GM18526 (cell line): ENCODE measurements around the gene SSUH2.

ENCODE experiments used
- POLR2A ChIP-seq: IDR thresholded peaks from 3 replicates; pipeline ENCODE4 v1.6.1; 2011; ENCODE audit not compliant: insufficient read length; ENCODE audit errors: extremely low read depth

SSUH2 gene

DNA sequence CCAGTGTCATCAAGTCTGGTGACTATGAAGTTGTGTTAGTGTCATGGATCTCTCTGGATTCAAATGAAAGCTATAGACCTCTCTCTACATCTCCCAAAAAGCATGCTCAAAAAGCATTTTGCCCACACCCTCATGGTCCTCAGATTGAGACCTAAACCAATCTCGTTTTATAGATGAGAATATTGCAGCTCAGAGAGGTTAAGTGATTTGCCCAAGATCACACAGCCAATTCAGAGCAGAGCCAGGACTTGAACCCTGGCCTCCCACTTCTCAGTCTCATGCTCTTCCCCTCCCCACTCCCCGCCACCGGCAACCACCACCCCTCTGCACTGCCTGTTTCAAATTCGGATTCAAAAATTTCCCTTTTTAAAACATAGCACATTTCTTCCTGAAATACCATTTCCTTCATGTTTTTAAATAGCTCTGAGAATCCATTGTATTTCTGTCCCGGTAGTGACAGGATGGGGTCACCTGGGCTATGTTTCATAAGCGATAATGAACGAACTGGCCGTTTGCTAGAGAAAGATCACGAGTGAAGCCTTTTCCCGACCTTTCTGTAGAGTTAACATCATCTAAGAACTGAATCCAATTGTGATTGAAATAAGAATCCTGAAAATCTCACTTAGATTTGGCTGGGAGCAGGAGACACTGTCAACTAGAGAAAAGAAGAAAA, 769 bp downstream of the SSUH2 start:
- TF ChIP-seq POLR2A = no peak

DNA sequence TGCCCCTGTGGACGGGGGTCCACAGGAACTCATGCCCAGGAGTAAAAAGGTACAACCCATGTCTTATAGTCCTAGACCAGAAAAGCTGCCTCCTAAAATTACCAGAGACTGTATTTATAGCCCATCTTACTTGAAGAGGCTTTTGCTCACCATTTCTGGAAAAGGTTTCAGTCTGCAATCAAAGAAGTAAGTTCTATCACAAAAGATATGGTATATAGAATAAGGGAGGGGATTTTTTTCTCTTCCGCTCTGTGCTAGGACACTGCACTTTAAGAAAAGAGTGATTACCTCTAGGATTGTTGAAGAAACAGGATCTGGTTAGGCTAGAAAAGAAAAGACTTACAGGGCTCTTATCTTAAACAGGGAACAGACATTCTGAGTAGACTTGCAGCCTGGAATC, 2.6 kb downstream of the SSUH2 start:
- no peak for TF ChIP-seq POLR2A

DNA sequence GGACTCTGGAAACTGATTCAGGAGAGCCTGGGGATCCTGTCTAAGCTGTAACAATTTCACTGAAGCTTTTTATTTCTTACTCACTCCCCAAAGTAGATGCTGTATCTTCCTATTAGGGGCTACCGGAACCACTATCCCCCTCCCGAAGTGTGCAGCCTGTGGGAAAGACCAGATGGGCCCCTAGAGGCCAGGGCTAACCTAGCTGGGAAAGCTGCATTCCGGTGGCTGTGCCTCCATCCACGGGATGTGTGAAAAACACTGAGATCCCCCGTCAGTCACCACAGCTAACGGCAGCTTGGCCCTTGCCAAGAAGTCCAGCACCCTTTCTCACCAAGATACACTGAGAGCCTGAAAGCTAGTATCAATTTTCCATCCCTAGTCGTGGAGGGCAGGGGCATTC, 3.1 kb downstream of the SSUH2 start:
- TF ChIP-seq POLR2A = no peak

DNA sequence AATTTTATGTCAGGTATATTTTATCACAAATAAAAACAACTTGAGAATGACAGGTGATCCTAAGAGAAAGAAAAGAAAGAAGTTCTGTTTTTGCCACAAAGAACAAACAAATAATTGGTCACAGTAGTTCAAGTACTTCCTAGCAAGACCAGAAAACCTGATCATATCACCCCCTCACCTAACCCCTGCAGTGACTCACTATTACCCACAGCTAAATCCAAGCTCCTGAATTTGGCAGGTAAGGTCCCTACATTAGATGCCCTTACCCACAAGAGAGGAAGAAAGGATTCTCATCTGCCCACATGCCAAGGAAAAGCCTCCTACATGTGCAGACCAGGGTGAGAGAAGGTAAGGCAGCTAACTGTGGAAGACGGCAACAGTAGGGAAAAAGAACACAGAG, 4.4 kb downstream of the SSUH2 start:
- TF ChIP-seq POLR2A = no peak

DNA sequence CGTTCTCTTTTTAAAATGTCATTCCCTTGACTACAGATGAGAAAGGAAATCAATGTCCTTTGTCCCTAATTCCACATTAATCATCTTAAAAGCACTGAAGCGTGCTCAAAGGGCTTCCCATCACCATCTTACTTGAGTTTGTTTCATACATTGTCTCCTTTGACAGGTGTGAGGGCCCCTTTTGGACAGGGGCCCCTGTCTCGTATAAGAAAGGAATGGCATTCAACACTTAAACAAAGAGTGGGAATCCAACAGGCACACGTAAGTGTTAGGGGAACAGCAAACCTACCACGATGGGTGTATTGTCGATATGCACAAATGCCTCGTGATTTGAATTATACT, 5.0 kb downstream of the SSUH2 start:
- no peak for TF ChIP-seq POLR2A

DNA sequence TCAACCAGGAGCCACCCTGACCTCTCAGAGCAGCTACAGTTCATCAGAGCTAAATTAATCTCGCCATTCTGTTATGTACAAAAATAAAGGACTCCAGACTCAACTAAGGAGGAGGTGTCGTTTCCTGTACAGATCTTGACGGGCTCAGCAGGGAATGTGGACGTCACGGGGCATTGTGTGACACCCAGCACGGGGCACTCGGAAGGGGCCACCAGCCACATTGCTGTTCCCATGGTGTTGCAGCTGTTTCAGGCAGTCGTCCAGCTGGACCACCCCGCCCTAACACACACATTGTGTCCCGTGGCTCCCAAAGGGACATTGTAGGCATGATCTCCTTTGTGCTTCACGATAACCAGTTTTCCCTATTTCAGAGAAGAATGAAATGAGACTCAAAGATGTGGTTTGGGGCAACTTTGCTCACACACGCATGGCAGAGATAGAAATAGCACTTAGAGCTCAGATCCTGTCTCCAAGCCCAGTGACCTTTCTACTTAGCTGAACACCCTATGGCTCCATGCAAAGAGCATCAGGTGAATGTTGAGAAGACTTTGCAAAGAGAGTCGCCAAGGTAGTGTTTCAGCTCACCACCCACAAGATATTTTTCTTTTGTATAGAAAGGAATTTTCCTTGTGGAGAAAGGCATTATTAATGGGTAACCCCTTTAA, 5.5 kb downstream of the SSUH2 start:
- TF ChIP-seq POLR2A = no peak

DNA sequence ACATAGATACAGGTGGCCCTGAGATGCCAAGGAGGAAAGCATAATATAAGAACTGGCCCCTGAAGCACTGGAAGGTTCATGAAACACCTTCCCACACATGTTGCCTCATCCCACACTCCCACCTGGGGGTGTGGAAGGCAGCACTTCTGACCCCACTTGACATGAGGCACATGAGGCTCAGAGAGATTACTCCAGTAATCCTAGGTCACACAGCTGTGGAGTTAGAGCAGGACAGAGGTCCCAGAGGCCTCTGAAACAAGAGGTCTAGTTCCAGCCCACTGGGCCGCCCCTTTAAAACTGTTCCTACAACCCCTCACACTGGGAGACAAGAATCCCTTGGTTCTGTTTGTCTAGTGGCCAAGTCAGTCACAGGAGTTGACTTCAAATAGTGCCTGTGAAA, 7.2 kb downstream of the SSUH2 start:
- TF ChIP-seq POLR2A = no peak

DNA sequence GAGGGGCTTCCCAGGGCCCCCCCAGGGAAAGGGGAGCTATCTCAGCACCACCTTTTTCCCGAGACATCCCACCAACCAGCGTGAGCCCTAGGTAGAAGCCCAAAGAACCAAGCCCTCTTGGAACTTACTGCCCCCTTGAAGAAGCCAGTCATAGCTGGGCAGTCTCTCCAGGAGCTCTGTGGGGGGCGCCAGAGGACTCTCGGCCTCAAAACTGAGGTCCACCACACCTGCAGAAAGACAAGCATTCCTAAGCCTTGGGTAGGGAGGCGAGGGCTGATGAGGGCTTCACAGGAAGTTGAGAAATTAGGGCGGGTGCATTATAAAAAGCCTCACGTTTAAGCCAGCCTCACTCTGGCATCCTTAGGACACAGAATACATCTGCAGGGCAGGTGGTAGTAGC, 9.0 kb downstream of the SSUH2 start:
- no peak for TF ChIP-seq POLR2A

DNA sequence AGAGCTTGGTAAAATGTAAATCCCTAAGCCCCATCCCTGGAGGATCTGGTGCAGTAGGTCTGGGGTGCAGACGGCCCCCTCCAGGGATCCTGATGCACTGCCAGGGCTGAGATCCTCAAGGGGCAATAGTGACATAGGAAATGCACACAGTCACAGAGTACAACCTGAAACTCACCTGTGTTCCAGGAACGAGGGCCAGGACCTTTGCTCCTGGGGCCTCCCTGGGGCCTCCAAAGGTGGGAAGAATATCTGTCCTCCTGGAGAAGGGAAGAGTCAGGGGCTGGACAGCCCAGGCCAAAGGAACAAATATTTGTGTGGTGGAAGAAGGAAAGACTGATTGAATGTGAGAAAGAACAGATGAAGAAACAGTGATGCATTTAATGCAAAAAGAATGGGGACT, 9.5 kb downstream of the SSUH2 start:
- TF ChIP-seq POLR2A = no peak

DNA sequence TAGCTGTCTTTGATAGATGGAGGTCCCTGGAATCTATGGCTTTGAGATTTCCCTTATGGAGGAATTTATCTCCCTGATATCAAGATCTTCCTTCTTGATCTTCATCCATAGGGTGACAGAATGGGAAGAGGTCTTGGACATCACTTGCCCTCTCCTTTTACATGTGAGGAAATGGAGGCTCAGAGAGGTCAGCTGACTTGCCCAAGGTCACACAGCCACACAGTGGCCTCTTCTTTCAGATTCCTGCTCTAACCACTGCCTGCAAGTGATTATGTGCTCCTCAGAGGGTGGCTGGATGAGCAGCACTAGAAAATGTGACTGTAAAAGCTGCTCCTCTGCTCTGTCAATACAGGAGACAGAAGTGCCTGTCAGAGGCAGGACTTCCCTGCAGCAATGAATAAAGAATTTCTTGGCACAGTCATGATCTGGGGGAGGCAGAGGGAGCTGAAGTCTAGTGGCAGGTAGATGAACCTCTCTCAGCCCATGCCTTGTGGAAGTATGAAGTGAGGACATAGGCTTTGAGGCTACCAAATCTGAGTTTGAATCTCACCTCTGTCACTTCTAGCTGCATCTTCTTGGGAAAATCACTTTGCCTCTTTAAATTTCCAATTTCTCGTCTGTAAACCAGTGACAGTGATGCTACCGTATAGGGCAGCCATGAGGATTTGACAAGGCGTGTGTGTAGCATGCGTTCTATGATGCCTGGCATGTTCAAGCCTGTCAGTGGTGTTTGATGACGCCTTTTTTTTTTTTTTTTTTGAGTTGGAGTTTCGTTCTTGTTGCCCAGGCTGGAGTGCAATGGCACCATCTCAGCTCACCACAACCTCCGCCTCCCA, 12.0 kb downstream of the SSUH2 start:
- TF ChIP-seq POLR2A = no peak

DNA sequence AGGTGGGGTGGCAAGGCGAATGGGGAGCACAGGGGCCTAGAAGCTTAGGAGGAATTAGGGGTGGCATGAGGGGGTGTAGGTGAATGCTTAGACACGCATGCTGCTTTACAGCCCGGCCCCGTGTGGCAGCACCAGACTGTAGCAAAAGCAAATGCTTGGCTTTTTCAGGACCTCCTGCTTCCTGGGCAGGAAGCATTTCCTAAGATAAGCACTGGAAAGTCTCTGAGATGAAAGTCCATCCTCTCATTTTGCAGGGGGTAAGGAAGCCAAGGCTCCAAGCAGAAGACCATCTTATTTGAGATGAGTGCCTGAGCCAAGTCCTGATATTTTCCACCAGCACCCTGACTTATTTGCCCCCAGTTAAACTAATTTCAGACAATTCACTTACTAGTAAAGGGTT, 12.9 kb downstream of the SSUH2 start:
- no peak for TF ChIP-seq POLR2A

DNA sequence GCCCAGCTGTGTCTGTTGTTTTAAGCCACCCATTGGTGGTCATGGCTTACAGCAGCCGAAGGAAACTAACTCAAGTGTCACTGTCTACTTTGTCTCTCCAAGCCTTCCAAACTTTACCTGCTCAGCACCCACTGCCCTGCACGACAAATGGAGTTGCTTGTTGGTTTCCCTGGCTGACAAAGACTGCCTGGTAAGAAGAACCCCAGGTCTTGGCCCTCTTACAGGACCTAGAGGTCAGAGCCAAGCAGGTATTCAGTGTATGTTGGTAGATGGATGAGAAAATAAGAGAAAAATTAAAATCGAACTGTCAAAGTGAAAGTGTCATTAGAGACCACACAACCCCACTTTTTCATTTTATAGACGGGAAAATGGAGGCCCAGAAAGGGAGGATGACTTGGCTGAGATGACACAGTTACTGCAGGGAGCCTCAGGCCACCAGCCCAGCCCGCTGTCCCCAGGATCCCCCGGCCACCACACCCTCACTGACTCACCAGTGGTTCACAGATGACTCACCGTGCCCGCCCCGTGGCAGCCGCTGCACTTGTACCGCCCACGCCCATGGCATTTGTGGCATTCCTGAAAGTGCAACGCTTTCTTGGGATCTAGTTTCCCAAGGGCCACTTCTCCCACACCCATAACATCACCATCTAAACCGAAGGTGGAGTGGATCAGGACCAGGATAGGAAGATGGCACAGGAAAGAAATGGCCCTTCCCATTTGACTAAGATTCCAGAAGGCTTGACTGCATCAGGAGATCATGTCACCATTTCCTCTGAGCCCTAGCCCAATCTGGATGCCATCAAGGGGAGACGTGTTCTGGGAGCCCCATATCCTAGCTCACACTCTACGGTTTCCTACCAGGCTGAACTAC, 15.2 kb downstream of the SSUH2 start:
- no peak for TF ChIP-seq POLR2A

DNA sequence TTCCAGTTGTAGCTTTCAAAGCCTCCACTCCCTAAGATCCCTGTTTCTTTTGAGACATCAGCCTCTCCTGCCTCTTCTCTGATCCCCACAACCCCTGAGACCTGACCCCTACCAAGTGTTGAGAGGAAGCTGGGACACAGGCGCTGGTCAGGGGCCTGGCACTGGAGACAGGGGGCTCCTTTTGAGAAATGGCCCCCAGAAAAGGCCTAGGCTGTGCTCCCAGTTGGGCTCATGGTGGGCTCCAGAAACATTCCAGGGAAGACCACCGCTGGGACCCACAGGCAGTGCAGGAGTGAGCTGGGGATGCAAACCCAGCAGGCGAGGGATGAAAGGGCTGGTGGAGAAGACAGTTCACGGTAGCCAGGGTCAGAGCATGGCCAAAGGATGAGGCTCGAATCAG, 16.6 kb downstream of the SSUH2 start:
- TF ChIP-seq POLR2A = no peak

DNA sequence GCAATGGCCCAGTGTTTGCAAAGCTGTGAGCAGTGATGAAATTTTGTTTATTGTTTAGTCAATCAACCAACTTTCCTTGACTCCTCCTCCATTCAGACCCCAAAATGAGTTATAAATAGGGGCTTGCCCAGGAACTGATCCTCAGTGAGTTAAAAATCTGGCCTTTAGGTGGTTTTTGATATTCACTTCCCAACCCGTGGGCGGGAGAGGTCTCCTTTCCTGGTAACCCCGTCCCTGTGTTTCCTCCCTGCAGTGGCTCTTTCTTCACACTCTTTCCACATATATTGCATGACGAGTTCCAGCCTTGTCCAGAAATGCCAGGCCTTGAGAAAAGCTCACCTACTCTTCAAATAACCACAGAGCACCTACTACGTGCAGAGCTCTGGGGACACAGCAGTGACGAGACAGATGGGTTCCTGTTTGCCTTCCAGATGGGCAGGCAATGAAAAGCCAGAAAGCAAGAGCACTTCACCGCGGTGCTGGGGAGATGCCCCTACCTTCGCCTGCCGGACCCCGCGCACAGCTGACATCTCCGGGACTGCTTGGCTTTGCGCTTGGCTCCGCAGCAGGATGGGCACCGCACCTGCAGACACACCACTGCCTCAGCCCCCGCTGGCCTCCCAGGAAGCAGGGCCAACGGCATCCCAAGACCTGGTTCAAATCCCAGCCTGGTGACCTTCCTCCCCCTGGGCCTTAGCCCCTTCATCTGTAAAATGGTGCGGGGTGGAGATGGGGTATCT, 17.2 kb downstream of the SSUH2 start:
- no peak for TF ChIP-seq POLR2A

DNA sequence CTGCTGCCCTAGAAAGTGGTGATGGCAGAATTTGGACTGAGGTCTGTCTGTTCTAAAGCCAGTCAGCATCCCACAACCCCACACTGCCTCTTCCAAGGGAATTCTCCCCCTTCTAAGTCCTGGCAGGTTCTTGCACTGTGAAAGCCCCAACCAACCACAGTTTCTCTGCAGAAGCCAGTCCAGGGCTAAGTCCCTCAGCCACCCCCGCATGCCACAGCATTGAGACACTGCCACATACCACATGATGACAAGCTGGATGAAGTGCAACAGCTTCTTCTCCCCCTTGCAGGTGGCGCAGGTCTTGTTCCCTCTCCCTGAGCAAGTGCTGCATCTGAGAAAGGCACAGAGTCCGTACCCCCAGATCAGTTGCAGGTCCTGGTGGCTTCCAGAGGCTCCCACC, 18.6 kb downstream of the SSUH2 start:
- TF ChIP-seq POLR2A = no peak
